H9 (cell line): Measurements from ENCODE around the gene SLC16A2. TPM values are rescaled to one million over a fixed set of nuclear protein-coding genes. Genes with fewer than 3 reads are reported as not detected.

Source experiments
- DNase-seq: peaks from one replicate; pipeline ENCODE4 v3.0.0-alpha.2; 2017
- H2AFZ ChIP-seq: one replicate; pipeline ENCODE4 v1.6.1; 2013; ENCODE audit warnings: mild to moderate bottlenecking, low read length, control low read depth, moderate library complexity
- H2AK5ac ChIP-seq: 2 replicates; pipeline ENCODE4 v1.6.1; 2013; ENCODE audit warnings: low read length, control low read depth, mixed read lengths; ENCODE audit not compliant: insufficient read length
- H2BK120ac ChIP-seq: one replicate; pipeline ENCODE4 v1.6.1; 2013; ENCODE audit warnings: low read depth, mild to moderate bottlenecking, low read length, control low read depth, inconsistent platforms; ENCODE audit not compliant: poor library complexity, severe bottlenecking
- H2BK12ac ChIP-seq: 2 replicates; pipeline ENCODE4 v1.6.1; 2013; ENCODE audit warnings: low read length, control low read depth, mixed read lengths, low read depth; ENCODE audit not compliant: insufficient read length
- H2BK15ac ChIP-seq: 2 replicates; pipeline ENCODE4 v1.6.1; 2013; ENCODE audit warnings: low read depth, low read length, control low read depth
- H2BK20ac ChIP-seq: one replicate; pipeline ENCODE4 v1.6.1; 2013; ENCODE audit warnings: low read depth, mild to moderate bottlenecking, low read length, control low read depth, inconsistent platforms; ENCODE audit not compliant: poor library complexity, severe bottlenecking
- H2BK5ac ChIP-seq: 2 replicates; pipeline ENCODE4 v1.6.1; 2013; ENCODE audit warnings: low read length, control low read depth, mixed read lengths; ENCODE audit not compliant: insufficient read length
- H3K14ac ChIP-seq: 2 replicates; pipeline ENCODE4 v1.6.1; 2013; ENCODE audit warnings: low read length, control low read depth; ENCODE audit not compliant: insufficient read depth
- H3K18ac ChIP-seq: 2 replicates; pipeline ENCODE4 v1.6.1; 2013; ENCODE audit warnings: low read depth, mild to moderate bottlenecking, mixed read lengths, low read length, control low read depth; ENCODE audit not compliant: insufficient read length
- H3K23ac ChIP-seq: 2 replicates; pipeline ENCODE4 v1.6.1; 2013; ENCODE audit warnings: low read length, control low read depth, mixed read lengths, low read depth; ENCODE audit not compliant: insufficient read length
- H3K23me2 ChIP-seq: 2 replicates; pipeline ENCODE4 v1.6.1; 2013; ENCODE audit warnings: low read depth, mild to moderate bottlenecking, mixed read lengths, low read length, control low read depth; ENCODE audit not compliant: insufficient read length, poor library complexity, severe bottlenecking
- H3K27ac ChIP-seq: 2 replicates; pipeline ENCODE4 v1.5.1; 2013; ENCODE audit warnings: low read length, control low read depth, mixed read lengths, low read depth; ENCODE audit not compliant: insufficient read length
- H3K27me3 ChIP-seq: 2 replicates; pipeline ENCODE4 v1.6.1; 2013; ENCODE audit warnings: low read length, control low read depth, inconsistent platforms; ENCODE audit not compliant: insufficient read depth
- H3K4ac ChIP-seq: 2 replicates; pipeline ENCODE4 v1.6.1; 2013; ENCODE audit warnings: low read depth, mild to moderate bottlenecking, control low read depth, inconsistent platforms, low read length, moderate library complexity
- H3K4me1 ChIP-seq: 2 replicates; pipeline ENCODE4 v1.6.1; 2013; ENCODE audit warnings: low read length, control low read depth, inconsistent platforms; ENCODE audit not compliant: insufficient read depth
- H3K4me2 ChIP-seq: 2 replicates; pipeline ENCODE4 v1.6.1; 2013; ENCODE audit warnings: low read length, control low read depth, mixed read lengths; ENCODE audit not compliant: insufficient read length, insufficient read depth
- H3K56ac ChIP-seq: 2 replicates; pipeline ENCODE4 v1.6.1; 2013; ENCODE audit warnings: low read depth, mild to moderate bottlenecking, mixed read lengths, low read length, control low read depth; ENCODE audit not compliant: insufficient read length
- H3K79me1 ChIP-seq: 2 replicates; pipeline ENCODE4 v1.6.1; 2013; ENCODE audit warnings: low read depth, mild to moderate bottlenecking, moderate library complexity, low read length, control low read depth, inconsistent platforms; ENCODE audit not compliant: insufficient read depth, poor library complexity, severe bottlenecking
- H3K79me2 ChIP-seq: 2 replicates; pipeline ENCODE4 v1.6.1; 2013; ENCODE audit warnings: low read length, control low read depth, inconsistent platforms; ENCODE audit not compliant: insufficient read depth
- H3K9ac ChIP-seq: 2 replicates; pipeline ENCODE4 v1.6.1; 2013; ENCODE audit warnings: low read length, control low read depth, mixed read lengths; ENCODE audit not compliant: insufficient read length; ENCODE audit errors: extremely low read depth
- H3K9me3 ChIP-seq: one replicate; pipeline ENCODE4 v1.6.1; 2013; ENCODE audit warnings: low read depth, low read length, inconsistent platforms; ENCODE audit not compliant: control insufficient read depth
- H3T11ph ChIP-seq: one replicate; pipeline ENCODE4 v1.6.1; 2013; ENCODE audit warnings: mild to moderate bottlenecking, low read length, control low read depth, inconsistent platforms
- H4K20me1 ChIP-seq: one replicate; pipeline ENCODE4 v1.6.1; 2013; ENCODE audit not compliant: control insufficient read depth, insufficient read length, insufficient read depth
- H4K5ac ChIP-seq: 2 replicates; pipeline ENCODE4 v1.6.1; 2013; ENCODE audit warnings: low read depth, mild to moderate bottlenecking, mixed read lengths, low read length, control low read depth; ENCODE audit not compliant: insufficient read length
- H4K8ac ChIP-seq: replicated peaks from 2 replicates; pipeline ENCODE4 v1.6.1; 2013; ENCODE audit warnings: low read length, control low read depth, mixed read lengths, low read depth; ENCODE audit not compliant: insufficient read length
- H4K91ac ChIP-seq: 2 replicates; pipeline ENCODE4 v1.6.1; 2013; ENCODE audit warnings: low read depth, mild to moderate bottlenecking, moderate library complexity, mixed read lengths, low read length, control low read depth; ENCODE audit not compliant: insufficient read length
- H3K27ac Mint-ChIP-seq, 3 experiments: 2 replicates in 2 of 3; 3 replicates in 1 of 3; pipeline ENCODE4 v1.8.0; 2020 to 2021; ENCODE audit warnings: mixed read lengths in 3 of 3, mild to moderate bottlenecking in 1 of 3, moderate library complexity in 1 of 3
- H3K27me3 Mint-ChIP-seq: 2 replicates; pipeline ENCODE4 v1.8.0; 2021; ENCODE audit warnings: low read depth, mild to moderate bottlenecking, moderate library complexity, mixed read lengths
- H3K36me3 Mint-ChIP-seq, 3 experiments: 2 replicates in 2 of 3; 3 replicates in 1 of 3; pipeline ENCODE4 v1.8.0; 2020 to 2021; ENCODE audit warnings: low read depth in 3 of 3, mixed read lengths in 3 of 3; ENCODE audit not compliant: insufficient read depth in 1 of 3
- H3K4me1 Mint-ChIP-seq, 2 experiments: 2 replicates each; pipeline ENCODE4 v1.8.0; 2020; ENCODE audit warnings: mixed read lengths in 2 of 2
- H3K4me3 Mint-ChIP-seq, 2 experiments: 2 replicates in 1 of 2; 3 replicates in 1 of 2; pipeline ENCODE4 v1.8.0; 2020 to 2021; ENCODE audit warnings: mild to moderate bottlenecking in 2 of 2, mixed read lengths in 2 of 2, moderate library complexity in 1 of 2
- H3K9me3 Mint-ChIP-seq, 2 experiments: 2 replicates in 1 of 2; 3 replicates in 1 of 2; pipeline ENCODE4 v1.8.0; 2020; ENCODE audit warnings: mild to moderate bottlenecking in 2 of 2, mixed read lengths in 2 of 2, moderate library complexity in 1 of 2
- CTCF ChIP-seq: fragments of 200-600 bp; sonication (generic); conservative IDR thresholded peaks from 3 replicates; pipeline ENCODE4 v1.8.0; 2021; ENCODE audit warnings: antibody characterized with exemption, mild to moderate bottlenecking
- WGBS: extraction: QIAGEN DNeasy Blood & Tissue Kit; methylation state at CpG from one replicate; pipeline ENCODE4 v1.1.7; 2013; ENCODE audit warnings: missing lambda C conversion rate, low lambda C conversion rate, mixed read lengths; ENCODE audit not compliant: insufficient read length; ENCODE audit errors: extremely low coverage; 5-methylcytosine and 5-hydroxymethylcytosine counted together
- total RNA-seq: library from RNA; stranded (reverse); gene quantifications from 2 replicates; pipeline ENCODE4 v1.2.1, GENCODE V29; 2021

SLC16A2 gene
- total RNA-seq, 1 experiment from 2014 or later = 17.1 TPM

GRCh38 chrX:74540635-74541249 is 119.4 kb downstream of the SLC16A2 start:
- H3K27ac ChIP-seq = no peak overlapping the region
- H2BK15ac ChIP-seq = no peak overlapping the region
- no peaks in the 10 kb centered on the region for H3K9me3 ChIP-seq
- TF ChIP-seq CTCF = no peak
- H3K18ac ChIP-seq = no peak overlapping the region
- peaks cover 12 to 15% of the 10 kb centered on the region in 2 experiments for H3K4me1 Mint-ChIP-seq
- H3K23me2 ChIP-seq = peaks cover 4% of the 10 kb centered on the region
- no peak overlapping the region for H3K4me2 ChIP-seq
- no CpG with 5 or more reads among the region's 2 CpGs for WGBS
- H3K27ac Mint-ChIP-seq = no peak overlapping the region; a peak in 1 of 7 replicates
- H3K4me1 ChIP-seq = no peaks in the 10 kb centered on the region
- no peak overlapping the region for H2AFZ ChIP-seq
- no peaks in the 10 kb centered on the region for H3K79me2 ChIP-seq
- H4K91ac ChIP-seq = no peak overlapping the region
- DNase-seq = no peak
- H3K79me1 ChIP-seq = no peaks in the 10 kb centered on the region
- no peak overlapping the region for H2BK120ac ChIP-seq
- no peak overlapping the region for H2BK20ac ChIP-seq
- no peak overlapping the region for H4K8ac ChIP-seq
- H2BK12ac ChIP-seq = no peak overlapping the region
- H2AK5ac ChIP-seq = no peak overlapping the region
- no peak overlapping the region for H3K9ac ChIP-seq
- H4K5ac ChIP-seq = no peak overlapping the region
- peaks cover 7% of the 10 kb centered on the region for H3K27me3 Mint-ChIP-seq
- no peak overlapping the region for H3K4ac ChIP-seq
- H3K4me3 Mint-ChIP-seq = no peak overlapping the region; a peak in 1 of 5 replicates
- H3T11ph ChIP-seq = no peak overlapping the region
- H3K14ac ChIP-seq = no peak overlapping the region
- no peak overlapping the region for H3K23ac ChIP-seq
- no peaks in the 10 kb centered on the region for H4K20me1 ChIP-seq
- peaks cover 32 to 53% of the 10 kb centered on the region in 2 experiments for H3K9me3 Mint-ChIP-seq
- no peaks in the 10 kb centered on the region for H3K27me3 ChIP-seq
- no peak overlapping the region for H3K56ac ChIP-seq
- no peak overlapping the region for H2BK5ac ChIP-seq
- H3K36me3 Mint-ChIP-seq = peaks cover 0 to 4% (median under 1%) of the 10 kb centered on the region in 3 experiments; a peak in 4 of 7 replicates
